ENCODE results near the gene OR2A1. TPM values are rescaled to one million over a fixed set of nuclear protein-coding genes. Genes with fewer than 3 reads are reported as not detected.

OR2A1 gene, protein sequence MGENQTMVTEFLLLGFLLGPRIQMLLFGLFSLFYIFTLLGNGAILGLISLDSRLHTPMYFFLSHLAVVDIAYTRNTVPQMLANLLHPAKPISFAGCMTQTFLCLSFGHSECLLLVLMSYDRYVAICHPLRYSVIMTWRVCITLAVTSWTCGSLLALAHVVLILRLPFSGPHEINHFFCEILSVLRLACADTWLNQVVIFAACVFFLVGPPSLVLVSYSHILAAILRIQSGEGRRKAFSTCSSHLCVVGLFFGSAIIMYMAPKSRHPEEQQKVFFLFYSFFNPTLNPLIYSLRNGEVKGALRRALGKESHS
- total RNA-seq (2022; extraction: Qiagen RNA extraction): not detected in 5 replicates

DNA sequence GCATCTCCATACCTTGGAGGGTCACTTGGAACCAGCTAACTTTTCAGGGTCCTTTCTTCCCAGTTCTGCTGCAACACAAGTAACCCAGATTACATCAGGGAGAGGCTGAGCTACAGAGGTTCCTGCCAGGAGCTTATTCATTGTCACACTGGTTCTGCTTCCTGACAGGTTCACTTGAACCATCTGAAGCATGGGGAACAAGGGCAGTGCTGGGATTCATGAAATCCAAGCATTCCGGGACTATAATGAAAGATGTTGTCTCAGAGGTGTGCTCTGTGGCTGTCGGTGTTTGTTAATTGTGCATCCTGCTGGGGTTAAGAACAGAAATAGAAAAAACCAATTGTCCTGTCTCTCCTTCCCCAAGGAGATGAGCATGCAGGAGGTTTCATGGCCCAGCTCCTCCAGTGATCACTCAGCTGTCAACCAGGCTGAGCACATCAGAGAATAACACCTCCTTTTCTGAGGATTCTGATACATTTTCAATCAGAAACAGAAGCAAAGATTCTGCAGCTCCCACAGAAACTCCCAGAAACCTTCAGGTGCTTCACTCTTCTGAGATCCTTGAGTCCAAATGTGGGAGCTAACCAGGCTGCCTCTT lies at the start of gene OR2A1:
OR2A1 (plus strand) TSS at position 548 of the 598 bp plus-strand sequence. CDS start 5,706 bp downstream, outside the sequence.

DNA sequence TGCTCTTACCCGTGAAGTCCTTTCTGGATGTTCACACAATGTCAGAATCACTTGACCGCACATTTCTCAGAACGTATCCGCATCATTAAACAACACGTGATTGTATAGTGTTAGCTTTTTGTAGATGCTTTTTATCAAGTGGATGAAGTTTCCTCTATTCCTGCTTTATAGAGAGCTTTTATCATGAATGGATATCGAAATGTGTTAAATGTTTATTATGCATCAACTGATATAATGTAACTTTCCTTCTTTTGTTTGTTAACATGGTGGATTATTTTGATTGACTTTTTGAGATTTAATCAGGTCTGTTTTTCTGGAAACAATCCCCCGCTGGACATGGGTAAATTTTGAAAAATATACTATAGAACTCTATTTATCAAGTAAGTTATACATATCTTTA lies 47.5 kb upstream of the OR2A1 start, which contains the start of gene OR2A7:
OR2A7 (minus strand) TSS at position 101 of the 400 bp plus-strand sequence. CDS start 5,164 bp downstream, outside the sequence.

DNA sequence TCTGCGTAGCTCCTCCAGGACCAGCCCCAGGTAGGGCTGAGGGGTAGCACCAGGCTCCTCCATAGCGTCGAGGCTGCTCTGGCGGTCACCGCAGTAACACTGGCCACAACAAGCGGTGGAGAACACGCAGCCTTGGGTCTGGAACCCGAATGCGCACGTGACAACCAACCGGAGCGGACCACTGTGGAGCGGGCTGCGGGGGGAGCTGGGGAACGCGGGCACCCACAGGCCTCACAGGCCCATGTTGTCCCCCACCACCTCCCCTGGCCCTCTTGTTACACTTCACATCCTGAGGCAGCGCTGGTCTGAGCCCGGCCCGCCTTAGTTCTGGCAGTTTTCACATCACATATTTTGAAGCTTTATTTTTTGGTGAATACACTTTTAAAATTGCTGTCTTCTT lies 43.0 kb upstream of the OR2A1 start, which contains the start of gene CTAGE8:
CTAGE8 (minus strand) TSS at position 101 of the 400 bp plus-strand sequence; CDS start at position 63, 38 bp downstream.

DNA sequence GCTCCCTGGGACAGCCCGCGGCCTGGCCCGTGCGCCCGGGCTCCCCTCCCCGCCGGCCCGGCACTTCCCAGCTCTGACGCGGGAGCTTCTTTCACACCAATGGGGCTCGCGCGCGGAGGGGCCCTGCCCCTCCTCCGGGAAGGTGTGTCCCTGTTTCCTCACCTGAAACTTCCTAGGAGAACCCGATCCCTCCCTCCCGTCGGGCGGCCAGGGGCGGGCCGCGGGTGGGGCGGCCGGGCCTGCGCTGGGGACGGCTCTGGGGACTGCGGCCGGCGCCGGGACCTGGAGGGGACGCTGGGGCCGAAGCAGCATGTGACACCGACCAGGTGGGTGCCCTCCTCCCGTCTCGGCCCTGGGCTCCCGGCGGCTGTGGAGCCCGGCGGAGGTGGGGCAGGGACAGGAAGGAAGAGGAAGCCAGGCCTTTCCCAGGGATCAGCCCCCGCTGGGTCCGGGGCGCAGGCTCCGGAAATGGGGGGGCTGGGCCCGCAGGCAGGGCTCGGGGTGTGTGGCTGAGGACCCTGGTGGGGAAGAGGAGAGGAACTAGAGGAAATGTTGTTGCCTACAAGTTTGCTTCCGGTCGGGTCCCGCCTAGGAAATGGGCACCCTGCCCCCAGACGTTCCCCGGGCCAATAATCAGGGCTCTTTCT lies 43.1 kb downstream of the OR2A1 start, which contains the start of gene ARHGEF5:
ARHGEF5 (plus strand) TSS at position 227 of the 647 bp plus-strand sequence. CDS start 7,268 bp downstream, outside the sequence.

Other genes with a start within 250 kb of the OR2A1 start
- not detected in 5 replicates for gene OR2A25, start 242.6 kb upstream of the OR2A1 start, total RNA-seq (2022; extraction: Qiagen RNA extraction)
- gene OR2A12, start 226.1 kb upstream of the OR2A1 start, total RNA-seq (2022; extraction: Qiagen RNA extraction): not detected in 5 replicates
- gene OR2A2, start 202.8 kb upstream of the OR2A1 start, total RNA-seq (2022; extraction: Qiagen RNA extraction): not detected in 5 replicates
- gene OR2A14, start 189.2 kb upstream of the OR2A1 start, total RNA-seq (2022; extraction: Qiagen RNA extraction): not detected in 5 replicates
- gene CTAGE4, start 129.0 kb upstream of the OR2A1 start, total RNA-seq (2022; extraction: Qiagen RNA extraction): 0.05 TPM in 2 of 5 replicates, not detected in the others
- gene ARHGEF35, start 116.6 kb upstream of the OR2A1 start, total RNA-seq (2022; extraction: Qiagen RNA extraction): 0.37 to 0.68 TPM (median 0.46 TPM) in 5 replicates
- not detected in 5 replicates for gene OR2A42, start 72.8 kb upstream of the OR2A1 start, total RNA-seq (2022; extraction: Qiagen RNA extraction)
- gene OR2A7, start 47.6 kb upstream of the OR2A1 start, total RNA-seq (2022; extraction: Qiagen RNA extraction): not detected in 5 replicates
- gene CTAGE8, start 43.1 kb upstream of the OR2A1 start, total RNA-seq (2022; extraction: Qiagen RNA extraction): not detected in 5 replicates
- gene ARHGEF5, start 43.0 kb downstream of the OR2A1 start, total RNA-seq (2022; extraction: Qiagen RNA extraction): 2.9 to 3.2 TPM (median 3.0 TPM) in 5 replicates
- not detected in 5 replicates for gene NOBOX, start 91.3 kb downstream of the OR2A1 start, total RNA-seq (2022; extraction: Qiagen RNA extraction)